Stimulated activated CD4-positive, alpha-beta T cell treated with anti-CD3 and anti-CD28 coated beads, Interleukin-1b, Interleukin-23, amount 100 ng/mL, for 1 hour (primary cell): ENCODE measurements around the gene LIN37.
"Not testable (repeated sequence)": the region's sequence is repeated elsewhere in the genome, so short reads cannot be mapped to it uniquely, and the experiment has no call there.

ENCODE experiments used
- DNase-seq, 2 donors: peaks; one replicate each; pipeline ENCODE4 v3.0.0-alpha.2; 2020; ENCODE audit warnings: low read depth in 2 of 2

Gene LIN37

GRCh38 chr19:35789978-35790944 is 41.9 kb downstream of the LIN37 start:
- DNase-seq = no peak

GRCh38 chr19:35790981-35791813 is 42.8 kb downstream of the LIN37 start:
- no peak for DNase-seq

GRCh38 chr19:35791814-35792279 is 43.5 kb downstream of the LIN37 start:
- no peak for DNase-seq

- no peak for DNase-seq
Measured at GRCh38 chr19:35792312-35792711, 43.9 kb downstream of the LIN37 start.

- no peak for DNase-seq
Measured at GRCh38 chr19:35792888-35793287, 44.5 kb downstream of the LIN37 start.

GRCh38 chr19:35793381-35794165 is 45.2 kb downstream of the LIN37 start:
- no peak for DNase-seq

GRCh38 chr19:35795564-35795963 is 47.2 kb downstream of the LIN37 start:
- DNase-seq = not testable (repeated sequence)

GRCh38 chr19:35796645-35797542 is 48.5 kb downstream of the LIN37 start:
- no peak for DNase-seq

GRCh38 chr19:35797663-35798062 is 49.3 kb downstream of the LIN37 start:
- no peak for DNase-seq

GRCh38 chr19:35801828-35802227 is 53.5 kb downstream of the LIN37 start:
- no peak for DNase-seq
